HEK293 (cell line): ENCODE results near the gene SLC5A4.

Experiments
- CTCF ChIA-PET: fragments of 350-600 bp; formaldehyde crosslinking; extraction: SDS; loops from one replicate; lab custom pipeline; 2021; ENCODE audit warnings: antibody characterized with exemption; lab: Yijun Ruan, JAX
- POLR2A ChIA-PET: fragments of 300-600 bp; formaldehyde crosslinking; extraction: SDS; loops from one replicate; lab custom pipeline; 2020; ENCODE audit warnings: antibody characterized with exemption, inconsistent platforms; lab: Yijun Ruan, JAX
- H3K27ac ChIP-seq: fragments of 200-500 bp; sonication (Bioruptor generic); 2 replicates; pipeline ENCODE4 v1.5.1; 2014; ENCODE audit warnings: low read depth, low read length, control low read depth, inconsistent platforms; ENCODE audit errors: extremely low read depth
- H3K36me3 ChIP-seq, 2 experiments: fragments of 200-500 bp in 1 of 2; sonication (Bioruptor generic) in 1 of 2; 1 replicate in 1 of 2; 2 replicates in 1 of 2; pipeline ENCODE4 v1.5.1; 2014 to 2017; ENCODE audit warnings: inconsistent platforms in 2 of 2, low read length in 2 of 2; ENCODE audit not compliant: control insufficient read depth in 2 of 2, insufficient read depth in 1 of 2
- H3K4me1 ChIP-seq: fragments of 200-500 bp; sonication (Bioruptor generic); 2 replicates; pipeline ENCODE4 v1.5.1; 2014; ENCODE audit warnings: mild to moderate bottlenecking, low read length, inconsistent platforms; ENCODE audit not compliant: control insufficient read depth, insufficient read depth
- H3K4me3 ChIP-seq: 2 replicates; pipeline ENCODE4 v1.5.1; 2011; ENCODE audit warnings: low read depth, mild to moderate bottlenecking, control low read depth, low read length, moderate library complexity
- H3K9me3 ChIP-seq: fragments of 200-500 bp; sonication (Bioruptor generic); 2 replicates; pipeline ENCODE4 v1.5.1; 2014; ENCODE audit warnings: low read depth, low read length, inconsistent platforms; ENCODE audit not compliant: control insufficient read depth, insufficient read depth
- AEBP2 ChIP-seq: fragments of 450-650 bp; formaldehyde crosslinking; IDR thresholded peaks from 2 replicates; pipeline ENCODE4 v1.5.1; 2016; ENCODE audit warnings: missing biosample characterization, missing genetic modification characterization, borderline replicate concordance
- GLIS2 ChIP-seq: fragments of 450-650 bp; formaldehyde crosslinking; IDR thresholded peaks from 2 replicates; pipeline ENCODE4 v1.5.1; 2016; ENCODE audit warnings: missing biosample characterization, missing genetic modification characterization
- HOXC10 ChIP-seq: sonication (generic); formaldehyde crosslinking; IDR thresholded peaks from 2 replicates; pipeline ENCODE4 v1.8.1; 2023; ENCODE audit warnings: mild to moderate bottlenecking, missing genetic modification reagents
- KLF1 ChIP-seq: fragments of 450-650 bp; formaldehyde crosslinking; IDR thresholded peaks from 2 replicates; pipeline ENCODE4 v1.5.1; 2016; ENCODE audit warnings: missing biosample characterization, missing genetic modification characterization
- KLF10 ChIP-seq: fragments of 450-650 bp; IDR thresholded peaks from 2 replicates; pipeline ENCODE4 v1.5.1; 2018; ENCODE audit warnings: missing biosample characterization, mild to moderate bottlenecking, missing genetic modification characterization
- OSR2 ChIP-seq: fragments of 450-650 bp; formaldehyde crosslinking; IDR thresholded peaks from 2 replicates; pipeline ENCODE4 v1.5.1; 2016; ENCODE audit warnings: missing biosample characterization, missing genetic modification characterization
- PRDM2 ChIP-seq: fragments of 450-650 bp; formaldehyde crosslinking; IDR thresholded peaks from 2 replicates; pipeline ENCODE4 v1.5.1; 2016; ENCODE audit warnings: missing biosample characterization, missing genetic modification characterization, borderline replicate concordance
- WT1 ChIP-seq: fragments of 450-650 bp; formaldehyde crosslinking; IDR thresholded peaks from 2 replicates; pipeline ENCODE4 v1.5.1; 2016; ENCODE audit warnings: missing biosample characterization, missing genetic modification characterization
- YY1 ChIP-seq: fragments of 450-650 bp; formaldehyde crosslinking; IDR thresholded peaks from 2 replicates; pipeline ENCODE4 v1.5.1; 2018; ENCODE audit warnings: missing biosample characterization, missing genetic modification characterization
- ZBTB44 ChIP-seq: fragments of 450-650 bp; IDR thresholded peaks from 2 replicates; pipeline ENCODE4 v1.5.1; 2018; ENCODE audit warnings: missing biosample characterization, mild to moderate bottlenecking, missing genetic modification characterization
- ZFHX2 ChIP-seq: fragments of 450-650 bp; formaldehyde crosslinking; conservative IDR thresholded peaks from 2 replicates; pipeline ENCODE4 v1.5.1; 2016; ENCODE audit warnings: missing biosample characterization, missing genetic modification characterization
- ZNF174 ChIP-seq: fragments of 450-650 bp; formaldehyde crosslinking; IDR thresholded peaks from 2 replicates; pipeline ENCODE4 v1.5.0; 2017; ENCODE audit warnings: missing biosample characterization, mild to moderate bottlenecking, missing genetic modification characterization
- ZNF2 ChIP-seq: fragments of 450-650 bp; formaldehyde crosslinking; IDR thresholded peaks from 2 replicates; pipeline ENCODE4 v1.5.1; 2016; ENCODE audit warnings: missing biosample characterization, missing genetic modification characterization
- ZNF266 ChIP-seq: fragments of 450-650 bp; formaldehyde crosslinking; IDR thresholded peaks from 2 replicates; pipeline ENCODE4 v1.5.1; 2016; ENCODE audit warnings: missing biosample characterization, missing genetic modification characterization, low read depth
- ZNF391 ChIP-seq: fragments of 450-650 bp; formaldehyde crosslinking; IDR thresholded peaks from 2 replicates; pipeline ENCODE4 v1.5.1; 2016; ENCODE audit warnings: low read depth, missing biosample characterization, missing genetic modification characterization, borderline replicate concordance
- ZNF404 ChIP-seq: fragments of 450-650 bp; formaldehyde crosslinking; IDR thresholded peaks from 2 replicates; pipeline ENCODE4 v1.5.1; 2017; ENCODE audit warnings: missing biosample characterization, missing genetic modification characterization
- ZNF473 ChIP-seq: fragments of 450-650 bp; formaldehyde crosslinking; IDR thresholded peaks from 2 replicates; pipeline ENCODE4 v1.5.1; 2017; ENCODE audit warnings: missing biosample characterization, missing genetic modification characterization
- ZNF501 ChIP-seq: fragments of 450-650 bp; formaldehyde crosslinking; IDR thresholded peaks from 2 replicates; pipeline ENCODE4 v1.5.1; 2016; ENCODE audit warnings: missing biosample characterization, missing genetic modification characterization
- ZNF513 ChIP-seq: fragments of 450-650 bp; IDR thresholded peaks from 2 replicates; pipeline ENCODE4 v1.5.1; 2018; ENCODE audit warnings: missing biosample characterization, missing genetic modification characterization
- ZNF580 ChIP-seq: fragments of 450-650 bp; formaldehyde crosslinking; IDR thresholded peaks from 2 replicates; pipeline ENCODE4 v1.5.1; 2016; ENCODE audit warnings: missing biosample characterization, missing genetic modification characterization
- ZSCAN18 ChIP-seq: fragments of 450-650 bp; formaldehyde crosslinking; IDR thresholded peaks from 2 replicates; pipeline ENCODE4 v1.5.1; 2016; ENCODE audit warnings: missing biosample characterization, missing genetic modification characterization

Gene SLC5A4

GRCh38 chr22:32236970-32237369 lies 18.2 kb downstream of the SLC5A4 start:
- no peaks in the 10 kb centered on the region for H3K4me1 ChIP-seq

GRCh38 chr22:32233091-32233490 lies 22.1 kb downstream of the SLC5A4 start:
- Histone ChIP-seq H3K4me1 (no peaks in the 10 kb centered on the region), H3K36me3 (no peaks in the 10 kb centered on the region), H3K27ac (no peak overlapping the region), H3K4me3 (no peak overlapping the region), H3K9me3 (no peaks in the 10 kb centered on the region)
- no peak for TF ChIP-seq ZNF2 (tag by site-specific recombination)
- TF ChIP-seq PRDM2 = no peak
- no peak for TF ChIP-seq ZSCAN18 (tag by site-specific recombination)
- TF ChIP-seq ZNF473 = no peak
- no peak for TF ChIP-seq ZNF404 (tag by site-specific recombination)
- no peak for TF ChIP-seq ZNF266 (tag by site-specific recombination)
- TF ChIP-seq OSR2 = no peak
- no peak for TF ChIP-seq ZNF174 (tag by site-specific recombination)
- TF ChIP-seq AEBP2 (tag by site-specific recombination) = no peak
- no peak for TF ChIP-seq KLF10 (tag by site-specific recombination)
- no peak for TF ChIP-seq ZNF513
- no peak for TF ChIP-seq ZNF501 (tag by site-specific recombination)
- no peak for TF ChIP-seq ZNF391 (tag by site-specific recombination)
- ChIA-PET POLR2A (no interaction called here), CTCF (interaction anchor here (0.8 kb wide), 1 partner anchor 33 kb away, joined by 3 read pairs; no protein-coding TSS in a partner anchor)

More at GRCh38 chr22:32236970-32237369, 18.2 kb downstream of the SLC5A4 start:
- ChIA-PET POLR2A (no interaction called here), CTCF (interaction anchor here (1.0 kb wide), 1 partner anchor 122 kb away, joined by 3 read pairs; no protein-coding TSS in a partner anchor)
- TF ChIP-seq ZFHX2 (tag by site-specific recombination) (no peak), KLF1 (no peak), YY1 (tag by site-specific recombination) (no peak), GLIS2 (tag by site-specific recombination) (no peak), HOXC10 (CRISPR knock-in tag) (no peak), ZNF580 (tag by site-specific recombination) (no peak), ZBTB44 (tag by site-specific recombination) (no peak), WT1 (tag by site-specific recombination) (no peak)
- H3K27ac ChIP-seq = no peak overlapping the region
- H3K9me3 ChIP-seq = no peaks in the 10 kb centered on the region
- H3K36me3 ChIP-seq = no peaks in the 10 kb centered on the region
- H3K4me3 ChIP-seq = no peak overlapping the region
